Activated naive CD8-positive, alpha-beta T cell treated with anti-CD3 and anti-CD28 coated beads for 36 hours (primary cell): ENCODE results near the gene CEP170. TPM values are rescaled to one million over a fixed set of nuclear protein-coding genes. Genes with fewer than 3 reads are reported as not detected.

Experiments
- DNase-seq: peaks from one replicate; pipeline ENCODE4 v3.0.0; 2021
- H3K27ac Mint-ChIP-seq: one replicate; pipeline ENCODE4 v1.8.0; 2022; ENCODE audit warnings: mild to moderate bottlenecking, moderate library complexity, mixed read lengths
- H3K27me3 Mint-ChIP-seq: one replicate; pipeline ENCODE4 v1.8.0; 2022; ENCODE audit warnings: mild to moderate bottlenecking, mixed read lengths
- H3K36me3 Mint-ChIP-seq: one replicate; pipeline ENCODE4 v1.8.0; 2021; ENCODE audit warnings: mild to moderate bottlenecking, mixed read lengths
- H3K4me1 Mint-ChIP-seq: one replicate; pipeline ENCODE4 v1.8.0; 2021; ENCODE audit warnings: mixed read lengths
- H3K4me3 Mint-ChIP-seq: one replicate; pipeline ENCODE4 v1.8.0; 2022; ENCODE audit warnings: mild to moderate bottlenecking, moderate library complexity, mixed read lengths
- H3K9me3 Mint-ChIP-seq: one replicate; pipeline ENCODE4 v1.8.0; 2022; ENCODE audit warnings: mixed read lengths
- total RNA-seq, 2 experiments: library from RNA; stranded (reverse); gene quantifications; one replicate each; pipeline ENCODE4 v1.2.3, GENCODE V29; 2021

Gene CEP170
- total RNA-seq, 2 experiments from 2014 or later = 44.3 to 47.4 TPM

GRCh38 chr1:243255791-243256512 is 871 bp upstream of the CEP170 start, which contains the start of gene SDCCAG8:
SDCCAG8 (plus strand) TSS chr1:243256041; CDS start chr1:243256174, 133 bp downstream.
- Mint-ChIP-seq H3K27me3 (no peaks in the 10 kb centered on the region), H3K27ac (peak within 1 kb of the TSS; percentile 97), H3K4me1 (peaks cover 30% of the 10 kb centered on the region), H3K36me3 (peaks cover 15% of the 10 kb centered on the region), H3K4me3 (peak within 1 kb of the TSS; percentile 86), H3K9me3 (no peaks in the 10 kb centered on the region)
- peak; percentile 94 for DNase-seq

GRCh38 chr1:243254233-243254926 is 701 bp downstream of the CEP170 start:
- Mint-ChIP-seq H3K9me3 (no peaks in the 10 kb centered on the region), H3K4me3 (peak overlapping the region; percentile 93), H3K27me3 (no peaks in the 10 kb centered on the region), H3K4me1 (peaks cover 30% of the 10 kb centered on the region), H3K27ac (peak overlapping the region; percentile 98), H3K36me3 (peaks cover 7% of the 10 kb centered on the region)
- peak; percentile 73 for DNase-seq

GRCh38 chr1:243253926-243254232 is 1.2 kb downstream of the CEP170 start:
- no peak for DNase-seq
- Mint-ChIP-seq H3K4me1 (peaks cover 30% of the 10 kb centered on the region), H3K27ac (peak overlapping the region; percentile 76), H3K27me3 (no peaks in the 10 kb centered on the region), H3K4me3 (peak overlapping the region; percentile 93), H3K36me3 (peaks cover 7% of the 10 kb centered on the region), H3K9me3 (no peaks in the 10 kb centered on the region)

- Mint-ChIP-seq H3K27me3 (no peaks in the 10 kb centered on the region), H3K36me3 (peaks cover 8% of the 10 kb centered on the region), H3K27ac (peak overlapping the region; percentile 76), H3K4me3 (peak overlapping the region; percentile 93), H3K9me3 (no peaks in the 10 kb centered on the region), H3K4me1 (peaks cover 35% of the 10 kb centered on the region)
- no peak for DNase-seq
Measured at GRCh38 chr1:243253211-243253925, 1.7 kb downstream of the CEP170 start.

- Mint-ChIP-seq H3K27ac (peak overlapping the region; percentile 28), H3K4me3 (no peak overlapping the region)
- no peak for DNase-seq
Measured at GRCh38 chr1:243251539-243251938, 3.5 kb downstream of the CEP170 start.

GRCh38 chr1:243250102-243250501 is 5.0 kb downstream of the CEP170 start:
- no peaks in the 10 kb centered on the region for H3K27me3 Mint-ChIP-seq
- peaks cover 22% of the 10 kb centered on the region for H3K36me3 Mint-ChIP-seq
- no peak for DNase-seq
- H3K9me3 Mint-ChIP-seq = no peaks in the 10 kb centered on the region
- no peak overlapping the region for H3K4me3 Mint-ChIP-seq
- peaks cover 42% of the 10 kb centered on the region for H3K4me1 Mint-ChIP-seq
- no peak overlapping the region for H3K27ac Mint-ChIP-seq

More at GRCh38 chr1:243251539-243251938, 3.5 kb downstream of the CEP170 start:
- no peaks in the 10 kb centered on the region for H3K27me3 Mint-ChIP-seq
- no peaks in the 10 kb centered on the region for H3K9me3 Mint-ChIP-seq
- H3K36me3 Mint-ChIP-seq = peaks cover 17% of the 10 kb centered on the region
- peaks cover 41% of the 10 kb centered on the region for H3K4me1 Mint-ChIP-seq

GRCh38 chr1:243249214-243249613 is 5.9 kb downstream of the CEP170 start:
- no peak overlapping the region for H3K27ac Mint-ChIP-seq
- H3K36me3 Mint-ChIP-seq = peaks cover 23% of the 10 kb centered on the region
- H3K4me3 Mint-ChIP-seq = no peak overlapping the region
- no peaks in the 10 kb centered on the region for H3K9me3 Mint-ChIP-seq
- no peaks in the 10 kb centered on the region for H3K27me3 Mint-ChIP-seq
- peaks cover 42% of the 10 kb centered on the region for H3K4me1 Mint-ChIP-seq
- DNase-seq = no peak

GRCh38 chr1:243247901-243248300 is 7.2 kb downstream of the CEP170 start:
- Mint-ChIP-seq H3K9me3 (no peaks in the 10 kb centered on the region), H3K4me3 (no peak overlapping the region), H3K36me3 (peaks cover 31% of the 10 kb centered on the region), H3K27ac (no peak overlapping the region), H3K27me3 (no peaks in the 10 kb centered on the region), H3K4me1 (peaks cover 33% of the 10 kb centered on the region)
- DNase-seq = no peak

- peaks cover 31% of the 10 kb centered on the region for H3K4me1 Mint-ChIP-seq
- no peak overlapping the region for H3K4me3 Mint-ChIP-seq
- DNase-seq = no peak
- H3K36me3 Mint-ChIP-seq = peaks cover 38% of the 10 kb centered on the region
- no peaks in the 10 kb centered on the region for H3K9me3 Mint-ChIP-seq
- no peaks in the 10 kb centered on the region for H3K27me3 Mint-ChIP-seq
- no peak overlapping the region for H3K27ac Mint-ChIP-seq
Measured at GRCh38 chr1:243246916-243247315, 8.2 kb downstream of the CEP170 start.

GRCh38 chr1:243244432-243244841 is 10.6 kb downstream of the CEP170 start:
- Mint-ChIP-seq H3K9me3 (peaks cover under 1% of the 10 kb centered on the region), H3K36me3 (peaks cover 48% of the 10 kb centered on the region), H3K4me3 (no peak overlapping the region), H3K27me3 (no peaks in the 10 kb centered on the region), H3K4me1 (peaks cover 17% of the 10 kb centered on the region), H3K27ac (no peak overlapping the region)
- DNase-seq = no peak

GRCh38 chr1:243236604-243237252 is 18.4 kb downstream of the CEP170 start:
- peaks cover 59% of the 10 kb centered on the region for H3K36me3 Mint-ChIP-seq
- no peak overlapping the region for H3K4me3 Mint-ChIP-seq
- H3K4me1 Mint-ChIP-seq = peaks cover 9% of the 10 kb centered on the region
- no peaks in the 10 kb centered on the region for H3K27me3 Mint-ChIP-seq
- no peak overlapping the region for H3K27ac Mint-ChIP-seq
- no peak for DNase-seq
- peaks cover 23% of the 10 kb centered on the region for H3K9me3 Mint-ChIP-seq

- DNase-seq = no peak
- peaks cover 9% of the 10 kb centered on the region for H3K4me1 Mint-ChIP-seq
- H3K36me3 Mint-ChIP-seq = peaks cover 59% of the 10 kb centered on the region
- no peaks in the 10 kb centered on the region for H3K27me3 Mint-ChIP-seq
- H3K4me3 Mint-ChIP-seq = no peak overlapping the region
- no peak overlapping the region for H3K27ac Mint-ChIP-seq
- peaks cover 32% of the 10 kb centered on the region for H3K9me3 Mint-ChIP-seq
Measured at GRCh38 chr1:243234978-243235647, 20.0 kb downstream of the CEP170 start.

GRCh38 chr1:243233908-243234307 is 21.2 kb downstream of the CEP170 start:
- Mint-ChIP-seq H3K36me3 (peaks cover 65% of the 10 kb centered on the region), H3K9me3 (peaks cover 35% of the 10 kb centered on the region), H3K27me3 (no peaks in the 10 kb centered on the region), H3K27ac (no peak overlapping the region), H3K4me1 (peaks cover 11% of the 10 kb centered on the region), H3K4me3 (no peak overlapping the region)
- no peak for DNase-seq

GRCh38 chr1:243230914-243231313 is 24.2 kb downstream of the CEP170 start:
- peaks cover 54% of the 10 kb centered on the region for H3K36me3 Mint-ChIP-seq
- H3K9me3 Mint-ChIP-seq = peaks cover 34% of the 10 kb centered on the region
- H3K4me3 Mint-ChIP-seq = no peak overlapping the region
- no peak for DNase-seq
- no peak overlapping the region for H3K27ac Mint-ChIP-seq
- no peaks in the 10 kb centered on the region for H3K27me3 Mint-ChIP-seq
- peaks cover 9% of the 10 kb centered on the region for H3K4me1 Mint-ChIP-seq
